T-helper 17 cell (primary cell): ENCODE measurements around the gene RUNX2. TPM values are rescaled to one million over a fixed set of nuclear protein-coding genes. Genes with fewer than 3 reads are reported as not detected.

Experiments
- ATAC-seq: fragments of 150-1000 bp; cut with Tn5 transposase; 2 replicates; pipeline ENCODE4 v1.10.0; 2021; ENCODE audit warnings: mild to moderate bottlenecking, moderate library complexity
- DNase-seq, 3 donors: peaks; one replicate each; pipeline versions ENCODE4 v3.0.0 to v3.0.0-alpha.2; 2020 to 2021
- H3K9me3 ChIP-seq: one replicate; pipeline ENCODE4 v1.7.0; 2013; ENCODE audit warnings: low read length, mild to moderate bottlenecking; ENCODE audit not compliant: control insufficient read depth, poor library complexity, severe bottlenecking
- H3K27ac Mint-ChIP-seq: one replicate; pipeline ENCODE4 v1.8.0; 2022; ENCODE audit warnings: mild to moderate bottlenecking, moderate library complexity, mixed read lengths
- H3K27me3 Mint-ChIP-seq: one replicate; pipeline ENCODE4 v1.8.0; 2022; ENCODE audit warnings: mixed read lengths
- H3K36me3 Mint-ChIP-seq: one replicate; pipeline ENCODE4 v1.8.0; 2022; ENCODE audit warnings: low read depth, mixed read lengths
- H3K4me1 Mint-ChIP-seq: one replicate; pipeline ENCODE4 v1.8.0; 2022; ENCODE audit warnings: mild to moderate bottlenecking, mixed read lengths
- H3K4me3 Mint-ChIP-seq: one replicate; pipeline ENCODE4 v1.8.0; 2022; ENCODE audit warnings: mild to moderate bottlenecking, moderate library complexity, mixed read lengths
- total RNA-seq, 4 donors: library from RNA in 2 of 4; stranded (reverse) in 2 of 4; gene quantifications; one replicate each; pipeline ENCODE4 v1.2.3 and lab custom pipeline; 2022 to 2026

RUNX2 gene
- total RNA-seq, 2 donors from 2014 or later, result 47.6 to 50.8 TPM

GRCh38 chr6:45433533-45434380 is 105.6 kb downstream of the RUNX2 start:
- H3K4me3 Mint-ChIP-seq, result peak overlapping the region; percentile 62
- no peaks in the 10 kb centered on the region for H3K27me3 Mint-ChIP-seq
- H3K4me1 Mint-ChIP-seq, result peaks cover 57% of the 10 kb centered on the region
- H3K9me3 ChIP-seq, result no peaks in the 10 kb centered on the region
- DNase-seq (no peak), ATAC-seq (peak; percentile 62)
- peak overlapping the region; percentile 81 for H3K27ac Mint-ChIP-seq
- H3K36me3 Mint-ChIP-seq, result peaks cover 5% of the 10 kb centered on the region

- DNase-seq, result no peak
- Mint-ChIP-seq H3K27me3 (no peaks in the 10 kb centered on the region), H3K36me3 (peaks cover 5% of the 10 kb centered on the region), H3K4me3 (peak overlapping the region; percentile 62), H3K27ac (peak overlapping the region; percentile 81), H3K4me1 (peaks cover 57% of the 10 kb centered on the region)
- no peaks in the 10 kb centered on the region for H3K9me3 ChIP-seq
- no peak for ATAC-seq
Observed at GRCh38 chr6:45434381-45434700, 106.2 kb downstream of the RUNX2 start.

DNA sequence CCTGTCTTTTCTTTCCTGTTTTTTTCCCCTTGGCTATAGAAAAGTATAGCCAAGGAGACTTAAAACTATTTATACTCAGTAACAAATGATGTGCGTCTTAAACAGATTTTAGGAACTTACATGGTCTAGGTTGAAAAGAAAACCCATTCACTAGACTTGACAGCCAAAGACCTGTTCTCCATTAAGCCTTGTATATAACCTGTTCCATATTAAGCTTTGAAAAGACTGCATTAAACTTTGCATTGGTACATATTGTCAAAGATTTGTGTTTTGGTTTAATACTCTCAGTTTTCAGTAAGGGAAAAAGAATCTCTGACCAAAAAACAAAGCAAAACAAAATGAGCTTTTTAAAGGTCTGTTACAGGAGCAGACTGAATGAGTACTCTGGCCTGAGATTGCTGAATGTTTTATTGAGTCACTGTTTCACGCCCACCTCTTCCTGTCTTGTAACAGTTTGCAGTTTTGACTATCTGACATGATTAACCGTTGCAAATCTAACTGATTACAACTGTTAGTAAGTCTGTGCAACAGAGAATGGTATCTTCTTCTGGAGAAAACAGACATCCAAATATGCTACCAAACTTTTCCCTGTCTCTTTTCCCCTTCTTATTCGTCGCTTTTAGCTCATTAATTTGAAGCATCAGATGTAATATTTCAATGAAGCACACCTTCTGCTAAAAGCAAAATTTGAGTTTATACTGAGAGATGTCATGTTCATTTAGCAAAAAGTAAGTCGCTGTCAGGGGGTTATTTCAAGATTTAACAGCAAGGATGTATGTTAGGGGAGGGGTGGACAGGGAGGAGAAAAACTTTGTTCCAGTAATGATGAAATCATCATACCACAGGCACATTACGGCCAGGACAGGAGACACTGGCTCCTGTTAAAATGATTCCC is 108.7 kb downstream of the RUNX2 start:
- no peaks in the 10 kb centered on the region for H3K9me3 ChIP-seq
- Mint-ChIP-seq H3K4me1 (peaks cover 54% of the 10 kb centered on the region), H3K27me3 (no peaks in the 10 kb centered on the region), H3K27ac (peak overlapping the region; percentile 90), H3K4me3 (peak overlapping the region; percentile 75), H3K36me3 (peaks cover 6% of the 10 kb centered on the region)
- ATAC-seq (peak; percentile 66), DNase-seq (no peak)

- DNase-seq (no peak), ATAC-seq (no peak)
- H3K36me3 Mint-ChIP-seq, result peaks cover 6% of the 10 kb centered on the region
- H3K9me3 ChIP-seq, result no peaks in the 10 kb centered on the region
- peak overlapping the region; percentile 75 for H3K4me3 Mint-ChIP-seq
- H3K27me3 Mint-ChIP-seq, result no peaks in the 10 kb centered on the region
- peak overlapping the region; percentile 90 for H3K27ac Mint-ChIP-seq
- H3K4me1 Mint-ChIP-seq, result peaks cover 56% of the 10 kb centered on the region
Observed at GRCh38 chr6:45437439-45437815, 109.3 kb downstream of the RUNX2 start.

DNA sequence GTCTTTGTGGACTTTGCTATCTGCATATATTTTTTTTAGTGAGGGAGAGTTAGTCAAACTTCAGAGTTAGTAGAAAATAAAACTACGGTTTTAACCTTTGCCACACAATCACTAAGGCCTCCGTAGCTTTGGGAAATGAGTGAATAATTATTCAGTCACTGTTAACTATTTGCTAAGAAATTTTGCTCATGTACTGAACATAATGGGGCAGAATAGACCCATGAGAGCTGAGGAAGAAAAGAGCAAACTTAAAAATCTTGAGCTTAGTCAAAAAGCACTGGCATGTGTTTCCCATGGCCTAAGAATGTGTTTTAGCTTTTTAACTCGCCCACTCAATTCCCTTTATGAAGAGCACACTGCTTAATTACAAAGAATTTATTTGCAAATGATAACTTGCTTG is 110.0 kb downstream of the RUNX2 start:
- DNase-seq (no peak), ATAC-seq (no peak)
- Mint-ChIP-seq H3K27me3 (no peaks in the 10 kb centered on the region), H3K27ac (peak overlapping the region; percentile 90), H3K4me1 (peaks cover 57% of the 10 kb centered on the region), H3K4me3 (peak overlapping the region; percentile 75), H3K36me3 (peaks cover 6% of the 10 kb centered on the region)
- no peaks in the 10 kb centered on the region for H3K9me3 ChIP-seq

GRCh38 chr6:45438849-45439406 is 110.8 kb downstream of the RUNX2 start:
- Mint-ChIP-seq H3K36me3 (peaks cover 6% of the 10 kb centered on the region), H3K27ac (peak overlapping the region; percentile 90), H3K4me1 (peaks cover 62% of the 10 kb centered on the region), H3K27me3 (no peaks in the 10 kb centered on the region), H3K4me3 (peak overlapping the region; percentile 77)
- no peaks in the 10 kb centered on the region for H3K9me3 ChIP-seq
- peak; percentile 46 for ATAC-seq
- no peak for DNase-seq

DNA sequence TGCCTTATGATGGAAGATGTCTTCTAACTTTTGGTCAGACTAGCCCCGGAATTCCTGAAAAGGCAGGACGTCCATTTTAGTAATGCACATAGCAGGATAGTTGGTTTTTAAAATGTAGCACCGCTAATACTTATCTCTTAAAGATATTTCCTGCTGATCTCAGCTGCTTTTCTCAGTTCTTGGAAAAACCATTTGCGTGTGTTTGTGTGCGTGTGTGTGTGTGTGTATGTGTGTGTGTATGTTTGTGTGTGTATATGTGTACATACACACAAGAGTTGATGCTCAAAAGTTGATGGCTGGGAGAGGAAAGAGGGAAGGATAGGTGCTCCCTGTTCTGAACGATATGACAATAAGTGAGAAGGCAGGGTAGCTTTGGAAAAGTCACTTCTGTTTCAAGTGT is 111.3 kb downstream of the RUNX2 start:
- H3K9me3 ChIP-seq, result no peaks in the 10 kb centered on the region
- peak overlapping the region; percentile 77 for H3K4me3 Mint-ChIP-seq
- ATAC-seq (no peak), DNase-seq (no peak)
- peak overlapping the region; percentile 90 for H3K27ac Mint-ChIP-seq
- no peaks in the 10 kb centered on the region for H3K27me3 Mint-ChIP-seq
- H3K4me1 Mint-ChIP-seq, result peaks cover 60% of the 10 kb centered on the region
- H3K36me3 Mint-ChIP-seq, result peaks cover 6% of the 10 kb centered on the region

DNA sequence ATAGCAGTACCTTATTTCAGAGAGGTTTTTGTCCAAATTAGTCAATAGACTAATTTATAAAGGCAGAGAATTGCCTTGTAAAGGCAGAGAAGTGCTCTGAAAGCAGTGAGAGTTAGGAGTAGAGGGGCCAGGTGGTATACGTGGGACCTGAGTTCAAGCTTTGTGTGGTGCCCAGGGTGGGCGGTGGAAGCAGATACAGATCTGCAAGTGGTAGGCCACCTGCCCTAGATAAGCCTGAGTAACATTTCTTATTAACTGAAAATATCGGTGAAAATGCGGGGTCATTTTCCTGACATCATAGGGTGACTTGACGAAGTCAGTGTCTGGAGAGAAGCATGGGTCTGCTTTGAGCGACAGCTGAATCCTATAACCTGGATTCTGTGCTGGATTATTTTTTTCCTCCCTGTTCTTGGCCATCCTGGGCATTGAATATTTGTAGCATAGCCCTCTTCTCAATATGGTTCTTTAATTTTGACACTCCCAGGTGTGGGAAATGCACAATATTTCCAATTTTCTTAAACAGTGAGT is 111.8 kb downstream of the RUNX2 start:
- no peak for DNase-seq
- Mint-ChIP-seq H3K36me3 (peaks cover 6% of the 10 kb centered on the region), H3K4me3 (peak overlapping the region; percentile 77), H3K27me3 (no peaks in the 10 kb centered on the region), H3K4me1 (peaks cover 60% of the 10 kb centered on the region), H3K27ac (peak overlapping the region; percentile 90)
- no peak for ATAC-seq
- H3K9me3 ChIP-seq, result no peaks in the 10 kb centered on the region

DNA sequence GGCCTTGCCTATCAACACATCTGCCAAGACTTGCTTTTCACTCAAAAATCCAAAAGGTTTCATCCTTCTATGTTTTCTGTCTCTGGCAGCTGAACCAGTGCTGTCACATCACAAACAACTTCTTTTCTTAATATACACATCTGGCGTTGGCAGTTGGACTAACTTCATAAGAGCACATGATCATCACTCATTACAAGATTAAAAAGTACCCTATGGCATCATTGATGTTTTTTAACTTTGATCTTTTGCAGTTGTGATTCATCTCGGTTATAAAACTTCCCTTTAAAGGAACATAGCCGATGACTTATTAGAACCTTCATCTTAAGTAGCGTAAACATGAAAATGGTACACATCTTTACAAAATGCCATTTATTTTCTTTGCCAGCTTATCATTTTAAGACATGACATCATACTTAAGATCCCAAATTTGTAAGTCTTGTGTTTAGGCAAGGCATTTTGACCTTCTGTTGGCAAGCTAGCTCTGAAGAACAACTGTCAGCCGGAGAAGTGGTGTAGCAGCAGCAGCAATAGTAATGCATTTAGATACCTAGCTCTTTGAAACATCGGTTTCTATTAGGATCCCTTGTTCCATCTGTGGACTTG is 113.8 kb downstream of the RUNX2 start:
- Mint-ChIP-seq H3K27ac (peak overlapping the region; percentile 90), H3K4me1 (peaks cover 57% of the 10 kb centered on the region), H3K36me3 (peaks cover 6% of the 10 kb centered on the region), H3K27me3 (no peaks in the 10 kb centered on the region), H3K4me3 (peak overlapping the region; percentile 52)
- no peaks in the 10 kb centered on the region for H3K9me3 ChIP-seq
- ATAC-seq (peak; percentile 76), DNase-seq (no peak)

DNA sequence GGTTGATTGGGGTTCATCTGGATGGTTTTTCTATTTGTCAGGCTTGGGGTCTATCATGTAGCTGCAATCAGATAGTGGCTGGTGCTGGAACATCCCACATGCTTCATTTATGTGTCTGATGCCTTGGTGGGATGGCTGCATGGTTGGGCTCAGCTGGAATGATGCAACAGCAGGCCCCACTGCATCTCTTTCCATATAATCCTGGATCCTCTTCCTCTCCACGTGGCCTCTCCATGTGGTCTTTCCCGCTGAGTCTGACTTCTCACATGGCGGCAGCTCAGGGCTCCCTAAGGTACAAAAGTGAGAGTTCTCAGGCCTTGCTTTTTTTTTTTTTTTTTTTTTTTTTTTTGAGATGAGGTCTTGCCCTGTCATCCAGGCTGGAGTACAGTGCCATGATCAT is 114.6 kb downstream of the RUNX2 start:
- DNase-seq (no peak), ATAC-seq (no peak)
- Mint-ChIP-seq H3K36me3 (peaks cover 9% of the 10 kb centered on the region), H3K4me1 (peaks cover 57% of the 10 kb centered on the region), H3K4me3 (peak overlapping the region; percentile 52), H3K27me3 (no peaks in the 10 kb centered on the region), H3K27ac (peak overlapping the region; percentile 90)
- no peaks in the 10 kb centered on the region for H3K9me3 ChIP-seq

- H3K36me3 Mint-ChIP-seq, result peaks cover 4% of the 10 kb centered on the region
- no peaks in the 10 kb centered on the region for H3K9me3 ChIP-seq
- H3K27me3 Mint-ChIP-seq, result no peaks in the 10 kb centered on the region
- peaks cover 53% of the 10 kb centered on the region for H3K4me1 Mint-ChIP-seq
- ATAC-seq, result no peak
- H3K27ac Mint-ChIP-seq, result peak overlapping the region; percentile 85
- no peak for DNase-seq
- peak overlapping the region; percentile 66 for H3K4me3 Mint-ChIP-seq
Observed at GRCh38 chr6:45445364-45445748, 117.2 kb downstream of the RUNX2 start.

- no peaks in the 10 kb centered on the region for H3K27me3 Mint-ChIP-seq
- ATAC-seq, result no peak
- H3K4me1 Mint-ChIP-seq, result peaks cover 59% of the 10 kb centered on the region
- no peak for DNase-seq
- H3K27ac Mint-ChIP-seq, result peak overlapping the region; percentile 85
- H3K9me3 ChIP-seq, result no peaks in the 10 kb centered on the region
- H3K4me3 Mint-ChIP-seq, result peak overlapping the region; percentile 66
- H3K36me3 Mint-ChIP-seq, result peaks cover 4% of the 10 kb centered on the region
Observed at GRCh38 chr6:45445749-45446549, 117.8 kb downstream of the RUNX2 start.
